Left ventricle myocardium superior (tissue), 1 donor: ENCODE data around the gene SOBP. TPM values are rescaled to one million over a fixed set of nuclear protein-coding genes. Genes with fewer than 3 reads are reported as not detected.
"Not testable (repeated sequence)": the region's sequence is repeated elsewhere in the genome, so short reads cannot be mapped to it uniquely, and the experiment has no call there.

ENCODE experiments used
- ATAC-seq: fragments of 200-7000 bp; cut with Tn5 transposase; one replicate; pipeline ENCODE4 v1.9.1; 2020; ENCODE audit warnings: mild to moderate bottlenecking, moderate library complexity
- DNase-seq: peaks from one replicate; pipeline ENCODE4 v3.0.0-alpha.2; 2020
- intact Hi-C: fragments of 100-400 bp; cut with micrococcal nuclease; formaldehyde crosslinking; loops from one replicate; pipeline ENCODE4 v1.11.0; 2022
- total RNA-seq: library from RNA; stranded (reverse); fragmentation: NEBNext Ultra II Directional; extraction: Animal tissue kit (Norgen Biotek cat#: 25700); gene quantifications from one replicate; pipeline ENCODE4 v1.2.1, GENCODE V29; 2021
- donor health status: DM: no; HTN: yes; CAD: no; lungs with severe emphysema.

Gene SOBP
- total RNA-seq, 1 donor from 2014 or later, result 15.3 TPM

GRCh38 chr6:107542192-107542668 lies 52.3 kb downstream of the SOBP start:
- peak; percentile 34 for DNase-seq
- intact Hi-C loops, result no loop called here
- peak; percentile 89 for ATAC-seq

- DNase-seq (peak; percentile 69), ATAC-seq (peak; percentile 81)
- intact Hi-C loops, result no loop called here
These were observed 53.2 kb downstream of the SOBP start for GRCh38 chr6:107543088-107543487.

DNA sequence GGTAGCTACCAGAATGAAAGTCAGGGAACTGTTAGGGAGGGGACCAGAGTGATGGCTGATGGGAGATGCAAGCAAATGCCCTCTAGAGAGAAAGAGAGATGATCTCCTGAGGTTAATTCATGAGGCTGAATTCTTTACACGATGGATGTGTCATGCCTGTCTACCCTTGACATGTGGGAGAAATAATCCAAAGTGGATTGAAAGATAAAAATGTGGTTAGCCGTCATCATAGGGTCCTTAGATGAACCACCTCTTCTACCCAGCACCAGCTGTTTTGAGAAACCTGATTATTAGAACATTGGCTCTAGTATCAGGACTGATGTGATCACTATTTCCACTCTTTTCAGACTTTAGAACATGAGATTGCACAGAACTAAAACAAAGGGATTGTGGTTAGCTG lies 53.6 kb downstream of the SOBP start:
- ATAC-seq, result peak; percentile 8
- intact Hi-C loops, result no loop called here
- no peak for DNase-seq

DNA sequence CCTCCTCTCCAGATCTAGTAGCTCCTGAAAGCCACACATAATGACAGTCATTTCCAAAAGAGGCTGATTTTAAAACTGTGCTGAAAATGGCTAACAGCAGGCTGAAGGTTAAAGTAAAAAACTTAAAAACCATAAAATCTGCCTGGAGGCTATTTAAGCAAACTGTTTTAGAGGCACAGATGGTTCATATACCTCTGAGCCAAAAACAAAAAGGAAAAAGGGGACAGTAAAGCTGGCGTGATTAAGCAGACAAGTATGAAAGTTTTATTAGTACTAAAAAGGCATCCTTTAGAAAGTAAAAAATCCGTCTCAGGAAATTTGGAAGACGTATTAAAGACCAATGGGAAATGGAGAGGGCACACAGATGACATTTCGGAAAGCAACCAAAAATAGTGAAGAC lies 55.8 kb downstream of the SOBP start:
- DNase-seq (no peak), ATAC-seq (no peak)
- intact Hi-C loops, result no loop called here

- ATAC-seq, result no peak
These were observed 57.0 kb downstream of the SOBP start for GRCh38 chr6:107546691-107547450.

GRCh38 chr6:107547451-107547840 lies 57.5 kb downstream of the SOBP start:
- no peak for ATAC-seq
- intact Hi-C loops, result no loop called here
- no peak for DNase-seq

More at GRCh38 chr6:107546691-107547450, 57.0 kb downstream of the SOBP start:
- intact Hi-C loops, result no loop called here
- DNase-seq, result no peak

DNA sequence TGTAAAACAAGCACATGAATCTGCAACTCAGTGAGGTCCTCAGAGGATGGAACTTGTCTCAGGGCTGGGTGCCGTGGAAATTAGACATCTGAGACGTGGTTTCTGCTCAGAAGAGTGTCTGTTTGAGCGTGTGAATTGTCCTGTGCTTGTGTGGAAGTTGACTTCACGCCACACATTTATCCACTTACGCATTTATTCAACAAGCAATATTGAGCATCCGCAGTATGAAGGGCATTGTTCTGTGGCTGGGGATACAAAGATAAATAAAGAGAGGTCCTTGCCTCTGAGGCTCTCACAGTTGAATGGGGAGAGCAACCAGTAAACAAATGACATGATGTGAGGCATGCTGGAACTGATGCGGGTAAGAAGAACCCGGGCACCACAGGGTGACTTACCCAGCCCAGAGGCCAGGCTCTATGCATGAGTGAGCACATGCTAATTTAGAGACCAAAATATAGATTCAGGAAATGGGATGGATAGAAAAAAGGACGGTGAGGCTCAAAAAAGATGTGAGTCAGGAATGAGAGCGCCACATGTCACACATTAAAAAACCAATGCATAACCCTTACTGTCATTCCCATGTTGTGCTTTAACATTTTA lies 60.4 kb downstream of the SOBP start:
- intact Hi-C loops, result no loop called here

GRCh38 chr6:107550906-107551305 lies 61.0 kb downstream of the SOBP start:
- ATAC-seq (no peak), DNase-seq (no peak)
- intact Hi-C loops, result no loop called here

More for the DNA sequence above, 60.4 kb downstream of the SOBP start:
- DNase-seq, result no peak
- no peak for ATAC-seq

DNA sequence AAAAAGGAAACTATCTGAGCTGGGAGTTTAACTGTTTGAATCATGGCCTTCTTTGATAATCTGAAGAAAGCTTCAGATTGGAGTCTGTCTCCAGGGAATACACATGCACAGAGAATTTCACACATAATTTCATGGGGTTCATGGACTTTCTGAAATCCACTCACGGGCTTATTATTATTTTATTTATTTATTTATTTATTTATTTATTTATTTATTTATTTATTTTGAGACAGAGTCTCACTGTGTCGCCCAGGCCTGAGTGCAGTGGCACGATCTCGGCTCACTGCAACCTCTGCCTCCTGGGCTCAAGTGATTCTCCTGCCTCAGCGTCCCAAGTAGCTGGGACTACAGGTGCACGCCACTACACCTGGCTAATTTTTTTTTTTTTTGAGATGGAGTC lies 63.2 kb downstream of the SOBP start:
- ATAC-seq, DNase-seq, intact Hi-C loops: not testable (repeated sequence)

- DNase-seq (no peak), ATAC-seq (no peak)
- intact Hi-C loops, result no loop called here
These were observed 64.4 kb downstream of the SOBP start for GRCh38 chr6:107554326-107554725.

DNA sequence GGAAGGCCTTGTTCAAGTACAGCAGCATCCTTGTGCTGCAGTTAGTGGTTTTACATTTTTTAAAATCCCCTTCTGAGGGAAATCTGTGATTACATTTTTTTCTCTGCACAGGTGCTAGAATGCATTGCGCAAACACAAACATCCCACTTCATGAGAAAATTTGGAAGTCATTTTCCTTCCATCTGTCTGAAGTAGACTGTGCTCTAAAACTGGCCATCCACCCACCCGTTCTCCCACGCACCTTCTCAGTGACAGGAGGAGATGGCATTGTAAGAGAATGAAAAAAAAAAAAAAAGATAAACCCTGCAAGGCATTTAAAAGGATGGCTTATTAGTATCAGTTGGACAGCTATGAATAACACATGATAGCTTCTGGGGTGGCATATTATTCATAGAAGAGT lies 65.0 kb downstream of the SOBP start:
- intact Hi-C loops, result no loop called here
- DNase-seq, result no peak
- ATAC-seq, result no peak

- ATAC-seq (no peak), DNase-seq (no peak)
- intact Hi-C loops, result no loop called here
These were observed 65.5 kb downstream of the SOBP start for GRCh38 chr6:107555449-107555848.

- no peak for ATAC-seq
- DNase-seq, result no peak
- intact Hi-C loops, result no loop called here
These were observed 66.2 kb downstream of the SOBP start for GRCh38 chr6:107556082-107556481.

DNA sequence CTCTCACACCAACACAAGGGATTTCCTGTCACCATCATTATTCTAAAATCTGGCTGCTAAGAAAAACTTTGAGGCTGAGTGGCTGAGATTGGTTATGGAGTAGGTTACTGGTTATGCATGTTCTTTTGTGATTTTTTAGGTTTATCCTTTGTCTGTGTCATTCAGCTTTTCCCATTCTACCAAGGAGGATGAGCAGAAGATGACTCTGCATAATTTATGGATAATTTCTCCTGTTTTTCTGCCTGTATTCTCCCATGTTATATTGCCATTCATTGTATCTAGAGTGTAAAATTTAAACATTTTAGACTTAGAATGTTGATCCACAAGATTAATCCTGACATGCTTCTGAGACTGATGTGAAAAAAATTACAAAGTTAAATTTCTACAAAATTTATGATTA lies 67.8 kb downstream of the SOBP start:
- intact Hi-C loops, result no loop called here
- ATAC-seq, result no peak
- DNase-seq, result no peak

- ATAC-seq, result peak; percentile 78
- no peak for DNase-seq
- intact Hi-C loops, result no loop called here
These were observed 70.7 kb downstream of the SOBP start for GRCh38 chr6:107560657-107561056.

GRCh38 chr6:107561306-107561705 lies 71.4 kb downstream of the SOBP start:
- intact Hi-C loops, result no loop called here
- ATAC-seq, result peak; percentile 89
- peak; percentile 71 for DNase-seq

- peak; percentile 12 for ATAC-seq
- intact Hi-C loops, result no loop called here
- DNase-seq, result no peak
These were observed 74.0 kb downstream of the SOBP start for GRCh38 chr6:107563694-107564588.

- DNase-seq, result no peak
- intact Hi-C loops, result no loop called here
- no peak for ATAC-seq
These were observed 74.7 kb downstream of the SOBP start for GRCh38 chr6:107564589-107564951.

DNA sequence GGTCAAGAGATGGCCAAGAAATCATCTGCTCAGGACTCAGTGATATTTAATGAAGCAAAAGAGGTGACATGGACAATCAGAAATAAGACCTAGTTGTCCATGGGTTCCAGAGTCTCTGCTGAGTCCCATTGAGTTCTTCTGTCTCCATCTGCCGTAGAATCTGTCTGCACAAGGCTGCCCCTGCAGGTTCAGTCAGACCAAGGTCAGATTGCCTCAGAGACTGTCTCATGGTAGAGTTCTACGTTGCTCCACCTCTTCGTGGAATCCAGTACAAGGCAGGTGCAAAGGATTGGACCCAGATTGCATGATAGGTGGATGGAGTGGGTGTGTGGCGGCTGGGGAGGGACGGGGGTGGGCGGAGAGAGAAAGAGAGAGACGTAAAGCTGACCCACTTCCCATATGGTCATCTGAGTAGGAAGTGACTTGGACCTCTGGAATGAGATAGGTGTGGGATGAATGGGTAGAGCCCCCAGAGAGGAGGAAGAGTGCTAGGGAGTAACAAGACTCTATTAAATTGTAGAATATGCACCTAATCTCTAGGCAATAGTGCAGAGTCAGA lies 75.3 kb downstream of the SOBP start:
- intact Hi-C loops, result no loop called here
- ATAC-seq (no peak), DNase-seq (no peak)

DNA sequence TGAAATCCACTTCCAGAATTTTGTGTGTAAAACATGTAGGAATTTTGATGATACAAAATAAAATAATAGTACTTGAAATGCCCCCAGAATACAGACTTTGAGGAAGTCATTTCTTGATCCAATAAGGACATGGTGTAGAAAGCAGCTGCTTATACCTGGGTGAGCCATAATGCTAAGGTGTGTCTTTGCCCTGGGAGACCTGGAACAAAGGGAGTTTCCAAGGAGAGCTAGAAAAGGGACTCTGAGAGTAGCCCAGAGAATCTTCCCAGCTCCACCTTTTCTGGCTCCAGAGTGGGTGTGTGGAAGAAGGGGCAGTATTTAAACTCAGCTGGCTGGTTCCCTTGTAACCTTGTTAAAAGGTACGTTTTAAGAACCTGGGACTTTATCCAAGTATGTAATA lies 77.7 kb downstream of the SOBP start:
- intact Hi-C loops, result no loop called here
- no peak for DNase-seq
- ATAC-seq, result no peak
